ENCODE measurements around the gene PRCC. TPM values are rescaled to one million over a fixed set of nuclear protein-coding genes. Genes with fewer than 3 reads are reported as not detected.
A peak's percentile ranks its signal among the peaks of the same experiment; 100 is the strongest.

PRCC gene
- total RNA-seq, 1 experiment from 2014 or later, result 103 TPM

DNA sequence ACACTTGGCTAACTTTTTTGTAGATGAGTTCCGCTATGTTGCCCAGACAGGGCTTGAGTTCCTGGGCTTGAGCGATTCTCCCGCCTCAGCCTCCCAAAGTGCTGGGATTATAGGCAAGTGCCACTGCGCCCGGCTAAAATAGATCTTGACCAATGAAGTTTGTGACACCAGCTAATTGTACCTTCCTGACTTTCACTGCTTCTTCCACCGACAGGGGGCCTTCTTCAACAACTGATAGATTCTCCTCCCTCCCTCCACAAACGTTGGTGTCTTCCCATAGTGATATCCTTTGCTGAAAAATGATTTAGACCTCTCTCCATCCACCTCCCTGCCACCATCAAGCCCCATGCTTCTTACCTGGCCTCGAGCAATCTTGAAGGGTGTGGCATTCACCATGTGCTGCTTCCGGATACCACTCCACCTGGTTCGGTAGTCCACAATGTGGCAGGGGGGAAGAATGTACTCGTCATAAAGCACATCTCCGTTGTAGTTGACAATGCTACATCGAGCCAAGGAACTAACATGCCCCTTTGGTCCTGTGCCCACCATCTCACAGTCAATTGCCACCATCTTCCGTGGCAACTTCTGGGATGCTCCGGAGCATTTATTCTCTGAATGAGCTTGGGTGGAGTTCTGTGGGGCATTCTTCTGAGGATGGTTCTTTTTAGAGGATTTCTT, 40.6 kb upstream of the PRCC start:
- Histone ChIP-seq H3K27ac (ENCODE audit: low read length) (peak overlapping the region; percentile 62), H3K4me3 (ENCODE audit: low read length) (peak overlapping the region; percentile 98), H3K27me3 (ENCODE audit: low read length) (no peaks in the 10 kb centered on the region), H3K4me2 (ENCODE audit: low read length) (peak overlapping the region; percentile 89), H3F3A (ENCODE audit: low read length, unreplicated experiment) (no peaks in the 10 kb centered on the region), H3K4me1 (ENCODE audit: insufficient read depth, low read length) (peaks cover 27% of the 10 kb centered on the region), H4K20me1 (ENCODE audit: low read length) (peaks cover 38% of the 10 kb centered on the region), H3K9ac (ENCODE audit: low read length) (peak overlapping the region; percentile 97), H3K79me2 (ENCODE audit: low read length) (peaks cover 77% of the 10 kb centered on the region), H3K36me3 (ENCODE audit: low read depth, low read length) (peaks cover 32% of the 10 kb centered on the region), H3K9me2 (replicated peaks; ENCODE audit: low read length) (no peaks in the 10 kb centered on the region), H2AFZ (ENCODE audit: low read length) (no peak overlapping the region), H3K9me3 (ENCODE audit: low read length) (no peaks in the 10 kb centered on the region)
- peak; percentile 21 for ATAC-seq
- BruUV-seq (replicated peaks), result no TSS peak
- ChIA-PET CTCF (interaction anchor here (0.5 to 3.0 kb wide), 24 partner anchors 14 to 201 kb away, joined by 3 to 106 read pairs (median 5); partner anchors contain the start of genes CRABP2, HDGF, MRPL24 and NES), POLR2A (ENCODE audit: unreplicated experiment) (interaction anchor here (0.6 to 1.0 kb wide), 3 partner anchors 14 to 444 kb away, joined by 3 to 5 read pairs (median 4); partner anchors contain the start of gene MRPL24)
- no peak for TF ChIP-seq EZH2phosphoT487 (IDR thresholded peaks at IDR 0.05; ENCODE audit: borderline replicate concordance, low read length)
- TF ChIP-seq, protein P1, sequence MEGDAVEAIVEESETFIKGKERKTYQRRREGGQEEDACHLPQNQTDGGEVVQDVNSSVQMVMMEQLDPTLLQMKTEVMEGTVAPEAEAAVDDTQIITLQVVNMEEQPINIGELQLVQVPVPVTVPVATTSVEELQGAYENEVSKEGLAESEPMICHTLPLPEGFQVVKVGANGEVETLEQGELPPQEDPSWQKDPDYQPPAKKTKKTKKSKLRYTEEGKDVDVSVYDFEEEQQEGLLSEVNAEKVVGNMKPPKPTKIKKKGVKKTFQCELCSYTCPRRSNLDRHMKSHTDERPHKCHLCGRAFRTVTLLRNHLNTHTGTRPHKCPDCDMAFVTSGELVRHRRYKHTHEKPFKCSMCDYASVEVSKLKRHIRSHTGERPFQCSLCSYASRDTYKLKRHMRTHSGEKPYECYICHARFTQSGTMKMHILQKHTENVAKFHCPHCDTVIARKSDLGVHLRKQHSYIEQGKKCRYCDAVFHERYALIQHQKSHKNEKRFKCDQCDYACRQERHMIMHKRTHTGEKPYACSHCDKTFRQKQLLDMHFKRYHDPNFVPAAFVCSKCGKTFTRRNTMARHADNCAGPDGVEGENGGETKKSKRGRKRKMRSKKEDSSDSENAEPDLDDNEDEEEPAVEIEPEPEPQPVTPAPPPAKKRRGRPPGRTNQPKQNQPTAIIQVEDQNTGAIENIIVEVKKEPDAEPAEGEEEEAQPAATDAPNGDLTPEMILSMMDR (conservative IDR thresholded peaks at IDR 0.05; ENCODE audit: low read depth, low read length), result peak; percentile 92
- peak; percentile 79 for DNase-seq
- intact Hi-C loops (cut with micrococcal nuclease), result loop anchor here (1.0 kb wide), 4 partner anchors 17 to 164 kb away; partner anchors contain the start of gene INSRR

DNA sequence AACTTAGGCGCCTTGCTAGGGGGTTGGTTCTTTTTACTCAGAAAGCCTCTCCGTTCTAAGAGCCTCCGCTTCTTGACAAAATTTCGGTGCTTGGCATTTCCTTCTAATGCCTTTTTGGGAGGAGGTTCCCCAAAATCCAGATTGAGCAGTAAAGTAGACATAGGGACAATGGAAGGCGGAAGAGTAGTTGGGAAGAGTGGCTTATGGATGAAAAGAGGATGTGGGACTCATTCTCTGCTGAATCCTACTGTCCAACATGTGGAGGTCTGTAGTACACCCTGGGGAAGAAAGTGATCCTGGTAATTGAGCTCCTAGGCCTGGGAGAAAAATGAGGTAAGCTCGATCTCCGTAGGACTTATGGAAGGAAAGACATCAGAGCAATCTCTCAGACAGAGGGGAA, 39.8 kb upstream of the PRCC start:
- H3K4me1 ChIP-seq (ENCODE audit: insufficient read depth, low read length), result peaks cover 27% of the 10 kb centered on the region
- H3F3A ChIP-seq (ENCODE audit: low read length, unreplicated experiment), result no peaks in the 10 kb centered on the region
- no peaks in the 10 kb centered on the region for H3K9me3 ChIP-seq (ENCODE audit: low read length)
- peak overlapping the region; percentile 62 for H3K27ac ChIP-seq (ENCODE audit: low read length)
- no peaks in the 10 kb centered on the region for H3K27me3 ChIP-seq (ENCODE audit: low read length)
- peaks cover 28% of the 10 kb centered on the region for H3K36me3 ChIP-seq (ENCODE audit: low read depth, low read length)
- TF ChIP-seq, protein P1 (conservative IDR thresholded peaks at IDR 0.05; ENCODE audit: low read depth, low read length), result no peak
- TF ChIP-seq EZH2phosphoT487 (IDR thresholded peaks at IDR 0.05; ENCODE audit: borderline replicate concordance, low read length) (no peak), EZH2 (IDR thresholded peaks at IDR 0.05; ENCODE audit: low read length, unreplicated experiment) (no peak)
- H3K4me3 ChIP-seq (ENCODE audit: low read length), result peak overlapping the region; percentile 98
- H3K9me2 ChIP-seq (replicated peaks; ENCODE audit: low read length), result no peaks in the 10 kb centered on the region
- H4K20me1 ChIP-seq (ENCODE audit: low read length), result peaks cover 38% of the 10 kb centered on the region
- DNase-seq (no peak), ATAC-seq (no peak)
- no peak overlapping the region for H2AFZ ChIP-seq (ENCODE audit: low read length)
- no TSS peak for BruUV-seq (replicated peaks)
- intact Hi-C loops (cut with micrococcal nuclease), result no loop called here
- CTCF ChIA-PET, result interaction anchor here (1.4 to 3.0 kb wide), 4 partner anchors 14 to 132 kb away, joined by 5 to 26 read pairs (median 14); partner anchors contain the start of genes HDGF and MRPL24
- POLR2A ChIA-PET (ENCODE audit: unreplicated experiment), result interaction anchor here (0.6 to 2.0 kb wide), 3 partner anchors 13 to 444 kb away, joined by 3 to 28 read pairs (median 5); partner anchors contain the start of gene MRPL24
- peak overlapping the region; percentile 97 for H3K9ac ChIP-seq (ENCODE audit: low read length)
- H3K4me2 ChIP-seq (ENCODE audit: low read length), result peak overlapping the region; percentile 89
- peaks cover 73% of the 10 kb centered on the region for H3K79me2 ChIP-seq (ENCODE audit: low read length)
